CD14-positive monocyte (primary cell): Measurements from ENCODE around the gene PRAC2. TPM values are rescaled to one million over a fixed set of nuclear protein-coding genes. Genes with fewer than 3 reads are reported as not detected.

Experiments used
- DNase-seq, 3 donors: peaks; one replicate each; pipeline ENCODE4 v3.0.0-alpha.2; 2011 to 2022
- H2AFZ ChIP-seq: 2 replicates; pipeline ENCODE4 v1.6.0; 2012; ENCODE audit warnings: mild to moderate bottlenecking, low read depth, low read length, inconsistent platforms; ENCODE audit not compliant: insufficient read depth, poor library complexity, severe bottlenecking
- H3K27ac ChIP-seq, 2 donors: 1 replicate in 1 of 2; 2 replicates in 1 of 2; pipeline ENCODE4 v1.5.1; 2012 to 2013; ENCODE audit warnings: low read length in 2 of 2, control low read depth in 1 of 2, inconsistent platforms in 1 of 2, low read depth in 1 of 2, mild to moderate bottlenecking in 1 of 2
- H3K27me3 ChIP-seq, 2 donors: one replicate each; pipeline versions ENCODE4 v1.6.0 to v1.6.1; 2011 to 2013; ENCODE audit warnings: low read length in 2 of 2; ENCODE audit not compliant: control insufficient read depth in 2 of 2, insufficient read depth in 2 of 2
- H3K36me3 ChIP-seq, 2 donors: replicated peaks in 1 of 2; 1 replicate in 1 of 2; 2 replicates in 1 of 2; pipeline versions ENCODE4 v1.5.1 to v1.6.1; 2012 to 2013; ENCODE audit warnings: low read length in 2 of 2, control low read depth in 1 of 2, inconsistent platforms in 1 of 2, mild to moderate bottlenecking in 1 of 2; ENCODE audit not compliant: insufficient read depth in 2 of 2, control insufficient read depth in 1 of 2
- H3K4me1 ChIP-seq, 2 donors: 1 replicate in 1 of 2; 2 replicates in 1 of 2; pipeline versions ENCODE4 v1.5.1 to v1.6.1; 2012 to 2013; ENCODE audit warnings: low read length in 2 of 2, control low read depth in 1 of 2, inconsistent platforms in 1 of 2, mild to moderate bottlenecking in 1 of 2, moderate library complexity in 1 of 2; ENCODE audit not compliant: insufficient read depth in 2 of 2, control insufficient read depth in 1 of 2
- H3K4me2 ChIP-seq: replicated peaks from 2 replicates; pipeline ENCODE3; 2012; ENCODE audit warnings: low read length, moderate library complexity, mild to moderate bottlenecking; ENCODE audit not compliant: poor library complexity, severe bottlenecking; ENCODE audit errors: extremely low read depth
- H3K4me3 ChIP-seq, 3 experiments: fragments of 200-600 bp in 1 of 3; sonication (generic) in 1 of 3; replicated peaks in 1 of 3; 1 replicate in 2 of 3; 2 replicates in 1 of 3; pipeline ENCODE4 v1.5.1; 2011 to 2013; ENCODE audit warnings: low read length in 3 of 3, mild to moderate bottlenecking in 3 of 3, control low read depth in 2 of 3, low read depth in 2 of 3, inconsistent platforms in 1 of 3, moderate library complexity in 1 of 3
- H3K79me2 ChIP-seq: 2 replicates; pipeline ENCODE4 v1.6.0; 2012; ENCODE audit warnings: mild to moderate bottlenecking, control low read depth, inconsistent platforms, low read length, moderate library complexity; ENCODE audit not compliant: insufficient read depth
- H3K9ac ChIP-seq: 2 replicates; pipeline ENCODE4 v1.6.0; 2017; ENCODE audit warnings: low read length, mild to moderate bottlenecking; ENCODE audit not compliant: insufficient read depth, poor library complexity, severe bottlenecking
- H3K9me3 ChIP-seq, 2 donors: replicated peaks in 1 of 2; 1 replicate in 1 of 2; 2 replicates in 1 of 2; pipeline versions ENCODE4 v1.5.1 to v1.6.1; 2012 to 2013; ENCODE audit warnings: low read length in 2 of 2, control low read depth in 1 of 2; ENCODE audit not compliant: control insufficient read depth in 1 of 2, insufficient read depth in 1 of 2
- H4K20me1 ChIP-seq: 2 replicates; pipeline ENCODE4 v1.6.0; 2012; ENCODE audit warnings: mild to moderate bottlenecking, low read length, control low read depth, moderate library complexity; ENCODE audit not compliant: insufficient read depth
- H3K27ac Mint-ChIP-seq, 7 donors: one replicate each; pipeline ENCODE4 v1.8.0; 2020; ENCODE audit warnings: mild to moderate bottlenecking in 7 of 7, mixed read lengths in 7 of 7, moderate library complexity in 6 of 7, inconsistent platforms in 2 of 7
- H3K27me3 Mint-ChIP-seq, 3 donors: one replicate each; pipeline ENCODE4 v1.8.0; 2021 to 2022; ENCODE audit warnings: low read depth in 3 of 3, mild to moderate bottlenecking in 3 of 3, mixed read lengths in 3 of 3, moderate library complexity in 3 of 3, inconsistent platforms in 1 of 3
- H3K36me3 Mint-ChIP-seq, 2 donors: one replicate each; pipeline ENCODE4 v1.8.0; 2020; ENCODE audit warnings: mixed read lengths in 2 of 2, inconsistent platforms in 1 of 2, mild to moderate bottlenecking in 1 of 2
- H3K4me1 Mint-ChIP-seq: one replicate; pipeline ENCODE4 v1.8.0; 2020; ENCODE audit warnings: mild to moderate bottlenecking, mixed read lengths
- H3K4me3 Mint-ChIP-seq, 2 donors: one replicate each; pipeline ENCODE4 v1.8.0; 2020; ENCODE audit warnings: mild to moderate bottlenecking in 2 of 2, mixed read lengths in 2 of 2, moderate library complexity in 1 of 2
- H3K9me3 Mint-ChIP-seq, 7 donors: one replicate each; pipeline ENCODE4 v1.8.0; 2020 to 2022; ENCODE audit warnings: mixed read lengths in 7 of 7, mild to moderate bottlenecking in 6 of 7, moderate library complexity in 6 of 7, inconsistent platforms in 2 of 7
- WGBS: methylation state at CpG from one replicate; pipeline ENCODE4 v1.1.5; 2013; ENCODE audit warnings: missing lambda C conversion rate; ENCODE audit not compliant: insufficient coverage; 5-methylcytosine and 5-hydroxymethylcytosine counted together
- intact Hi-C, 2 donors: fragments of 100-400 bp; cut with micrococcal nuclease; formaldehyde crosslinking; loops; one replicate each; pipeline versions ENCODE4 v1.15.0 to v1.15.1; 2023
- polyA plus RNA-seq, 3 donors: library from polyadenylated mRNA; depleted of rRNA in 1 of 3; unstranded in 2 of 3; stranded (reverse) in 1 of 3; fragments of 300-500 nt in 2 of 3; fragments of >200 nt in 1 of 3; fragmentation: Illumina TruSeq in 2 of 3; gene quantifications; 1 replicate in 2 of 3; 2 replicates in 1 of 3; pipeline ENCODE4 v1.2.3, GENCODE V29; 2012 to 2021
- TF ChIP-seq, protein P1 (sequence below): fragments of 200-600 bp; IDR thresholded peaks from one replicate; pipeline ENCODE4 v1.8.0; 2022; ENCODE audit warnings: antibody characterized with exemption, mild to moderate bottlenecking

Gene PRAC2
- polyA plus RNA-seq, 3 donors, result not detected

DNA sequence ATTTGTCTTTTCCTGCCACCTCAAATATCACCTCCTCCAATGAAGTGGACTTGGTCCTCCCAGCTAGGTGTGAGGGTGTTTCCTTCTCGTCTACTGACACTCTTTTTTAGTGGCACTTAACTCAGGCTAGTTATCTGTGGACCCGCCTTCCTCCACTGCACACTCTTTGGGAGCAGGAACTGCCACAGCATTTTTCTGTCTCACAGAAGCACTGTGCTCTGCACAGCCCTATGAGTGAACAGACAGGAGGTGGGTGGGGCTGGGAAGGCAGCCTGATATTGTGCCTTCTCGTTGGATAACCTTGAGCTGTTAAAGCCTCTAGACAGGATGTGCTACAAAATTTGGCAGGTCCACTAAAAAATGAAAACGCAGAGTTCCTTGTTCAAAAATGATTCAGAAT, 37.4 kb downstream of the PRAC2 start:
- Mint-ChIP-seq H3K4me3 (no peak overlapping the region), H3K4me1 (peaks cover 20% of the 10 kb centered on the region), H3K27me3 (peaks cover 42 to 63% (median 54%) of the 10 kb centered on the region in 3 donors), H3K36me3 (no peaks in the 10 kb centered on the region), H3K27ac (no peak overlapping the region), H3K9me3 (peaks cover 0 to 3% (median 0%) of the 10 kb centered on the region in 7 donors)
- Histone ChIP-seq H2AFZ (no peak overlapping the region), H4K20me1 (no peaks in the 10 kb centered on the region), H3K27me3 (peaks cover 24 to 32% of the 10 kb centered on the region in 2 donors), H3K4me1 (peaks cover 18 to 19% of the 10 kb centered on the region in 2 donors), H3K9ac (no peak overlapping the region), H3K9me3 (peaks cover 0 to 4% of the 10 kb centered on the region in 2 donors), H3K4me3 (no peak overlapping the region), H3K36me3 (no peaks in the 10 kb centered on the region), H3K4me2 (no peak overlapping the region), H3K27ac (no peak overlapping the region), H3K79me2 (no peaks in the 10 kb centered on the region)
- TF ChIP-seq, protein P1, sequence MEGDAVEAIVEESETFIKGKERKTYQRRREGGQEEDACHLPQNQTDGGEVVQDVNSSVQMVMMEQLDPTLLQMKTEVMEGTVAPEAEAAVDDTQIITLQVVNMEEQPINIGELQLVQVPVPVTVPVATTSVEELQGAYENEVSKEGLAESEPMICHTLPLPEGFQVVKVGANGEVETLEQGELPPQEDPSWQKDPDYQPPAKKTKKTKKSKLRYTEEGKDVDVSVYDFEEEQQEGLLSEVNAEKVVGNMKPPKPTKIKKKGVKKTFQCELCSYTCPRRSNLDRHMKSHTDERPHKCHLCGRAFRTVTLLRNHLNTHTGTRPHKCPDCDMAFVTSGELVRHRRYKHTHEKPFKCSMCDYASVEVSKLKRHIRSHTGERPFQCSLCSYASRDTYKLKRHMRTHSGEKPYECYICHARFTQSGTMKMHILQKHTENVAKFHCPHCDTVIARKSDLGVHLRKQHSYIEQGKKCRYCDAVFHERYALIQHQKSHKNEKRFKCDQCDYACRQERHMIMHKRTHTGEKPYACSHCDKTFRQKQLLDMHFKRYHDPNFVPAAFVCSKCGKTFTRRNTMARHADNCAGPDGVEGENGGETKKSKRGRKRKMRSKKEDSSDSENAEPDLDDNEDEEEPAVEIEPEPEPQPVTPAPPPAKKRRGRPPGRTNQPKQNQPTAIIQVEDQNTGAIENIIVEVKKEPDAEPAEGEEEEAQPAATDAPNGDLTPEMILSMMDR, result no peak
- WGBS, result 32% methylated on average over 2 of the region's 4 CpGs
- DNase-seq, result no peak
- intact Hi-C loops, result no loop called here

DNA sequence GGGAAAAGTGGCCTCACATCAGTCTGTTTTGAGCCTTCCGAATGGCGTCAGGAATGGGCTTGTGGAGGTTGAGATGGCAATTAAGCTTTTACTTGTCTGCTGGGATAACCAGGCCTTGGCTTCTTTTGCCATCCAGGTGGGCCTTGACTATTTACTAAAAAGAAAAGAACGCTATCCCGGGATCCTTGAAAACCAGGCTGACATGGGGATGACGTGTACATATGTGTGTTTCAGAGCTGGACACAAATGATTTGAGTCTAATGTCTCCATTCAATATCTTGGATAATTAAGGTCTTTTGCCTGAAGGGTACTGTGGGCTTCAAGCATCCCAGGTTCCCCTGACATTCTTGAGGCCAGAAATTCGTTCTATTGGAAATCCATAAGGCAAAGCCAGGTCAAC, 38.1 kb downstream of the PRAC2 start:
- Histone ChIP-seq H3K9me3 (peaks cover 0 to under 1% of the 10 kb centered on the region in 2 donors), H3K36me3 (no peaks in the 10 kb centered on the region), H3K27ac (no peak overlapping the region), H2AFZ (no peak overlapping the region), H3K4me3 (no peak overlapping the region), H3K79me2 (no peaks in the 10 kb centered on the region), H3K4me2 (no peak overlapping the region), H3K4me1 (peaks cover 11 to 12% of the 10 kb centered on the region in 2 donors), H3K9ac (no peak overlapping the region), H4K20me1 (no peaks in the 10 kb centered on the region), H3K27me3 (peaks cover 18 to 25% of the 10 kb centered on the region in 2 donors)
- Mint-ChIP-seq H3K27ac (no peak overlapping the region), H3K36me3 (no peaks in the 10 kb centered on the region), H3K9me3 (peaks cover 0 to 3% (median 0%) of the 10 kb centered on the region in 7 donors), H3K4me3 (peak overlapping the region in 1 of 2 donors; percentile 52), H3K27me3 (peaks cover 36 to 58% (median 50%) of the 10 kb centered on the region in 3 donors), H3K4me1 (peaks cover 13% of the 10 kb centered on the region)
- 88% methylated on average over 4 of the region's 6 CpGs for WGBS
- no peak for DNase-seq
- TF ChIP-seq, protein P1, result no peak
- intact Hi-C loops, result no loop called here
